Sigmoid colon (tissue), 4 donors: Measurements from ENCODE around the gene LRP1B.

ENCODE experiments used
- CTCF ChIP-seq, 4 experiments: fragments of 450-650 bp in 3 of 4; fragments of 200-600 bp in 1 of 4; IDR thresholded peaks; one replicate each; pipeline ENCODE4 v1.5.1; 2016 to 2019; ENCODE audit warnings: antibody characterized with exemption in 4 of 4, mild to moderate bottlenecking in 3 of 4, moderate library complexity in 2 of 4
- EP300 ChIP-seq, 4 donors: sonication (generic); formaldehyde crosslinking; IDR thresholded peaks; one replicate each; pipeline ENCODE4 v1.6.1; 2017; ENCODE audit warnings: antibody characterized with exemption in 4 of 4
- POLR2A ChIP-seq, 2 donors: fragments of 450-650 bp; IDR thresholded peaks; one replicate each; pipeline ENCODE4 v1.6.1; 2016; ENCODE audit warnings: antibody characterized with exemption in 2 of 2, mild to moderate bottlenecking in 2 of 2, moderate library complexity in 2 of 2
- POLR2AphosphoS5 ChIP-seq, 4 donors: sonication (generic); formaldehyde crosslinking; IDR thresholded peaks; one replicate each; pipeline ENCODE4 v1.6.1; 2017; ENCODE audit warnings: antibody characterized with exemption in 4 of 4

- TF ChIP-seq CTCF (IDR thresholded peaks at IDR 0.05) (no peak), POLR2A (IDR thresholded peaks at IDR 0.05) (no peak), POLR2AphosphoS5 (IDR thresholded peaks at IDR 0.05) (no peak), EP300 (IDR thresholded peaks at IDR 0.05) (no peak)
Observed at GRCh38 chr2:140349695-140350094, 1781.1 kb downstream of the LRP1B start.
